GM12878 (cell line): ENCODE measurements around the gene PIEZO2.

Source experiments
- BACH1 ChIP-seq: fragments of 450-650 bp; IDR thresholded peaks from 2 replicates; pipeline ENCODE4 v1.6.1; 2017; ENCODE audit warnings: mild to moderate bottlenecking, borderline replicate concordance
- EP300 ChIP-seq, 2 experiments: fragments of 150-350 bp in 1 of 2; IDR thresholded peaks; 2 replicates each; pipeline ENCODE4 v1.6.1; 2011 to 2012; ENCODE audit warnings: low read depth in 2 of 2, low read length in 2 of 2, borderline replicate concordance in 1 of 2, improper control_type of control experiment in 1 of 2, inconsistent platforms in 1 of 2; ENCODE audit not compliant: control insufficient read depth in 1 of 2
- EZH2 ChIP-seq: IDR thresholded peaks from 2 replicates; pipeline ENCODE4 v1.6.1; 2012; ENCODE audit warnings: low read depth, mild to moderate bottlenecking, control low read depth, inconsistent platforms, low read length, borderline replicate concordance; ENCODE audit not compliant: control insufficient read depth
- KDM1A ChIP-seq: fragments of 200-600 bp; sonication (generic); IDR thresholded peaks from 2 replicates; pipeline ENCODE4 v1.6.1; 2016; ENCODE audit warnings: borderline replicate concordance
- NFIC ChIP-seq: IDR thresholded peaks from 2 replicates; pipeline ENCODE4 v1.6.1; 2012; ENCODE audit warnings: low read depth, mild to moderate bottlenecking, inconsistent platforms, low read length, moderate library complexity
- RAD21 ChIP-seq: IDR thresholded peaks from 2 replicates; pipeline ENCODE4 v1.6.1; 2011; ENCODE audit warnings: mild to moderate bottlenecking, low read depth, low read length, moderate library complexity; ENCODE audit not compliant: insufficient read depth
- TAF1 ChIP-seq: IDR thresholded peaks from 2 replicates; pipeline ENCODE4 v1.6.1; 2011; ENCODE audit warnings: mild to moderate bottlenecking, low read depth, low read length, borderline replicate concordance
- TCF12 ChIP-seq: IDR thresholded peaks from 2 replicates; pipeline ENCODE4 v1.6.1; 2011; ENCODE audit warnings: low read depth, mild to moderate bottlenecking, low read length
- TF ChIP-seq, protein P1 (sequence below), 3 experiments: IDR thresholded peaks in 2 of 3; conservative IDR thresholded peaks in 1 of 3; 2 replicates each; pipeline ENCODE4 v1.5.1; 2011; ENCODE audit warnings: low read depth in 3 of 3, low read length in 3 of 3, mild to moderate bottlenecking in 3 of 3, control low read depth in 2 of 3, moderate library complexity in 2 of 3, inconsistent platforms in 1 of 3, mixed read lengths in 1 of 3; ENCODE audit not compliant: control insufficient read depth in 2 of 3, insufficient read depth in 1 of 3; ENCODE audit errors: extremely low read depth in 1 of 3
- TF ChIP-seq, protein P2 (sequence below): IDR thresholded peaks from 2 replicates; pipeline ENCODE4 v1.6.1; 2011; ENCODE audit warnings: mild to moderate bottlenecking, low read depth, low read length, moderate library complexity; ENCODE audit not compliant: insufficient replicate concordance
- TF ChIP-seq, protein P3 (sequence below): fragments of 450-650 bp; IDR thresholded peaks from 2 replicates; pipeline ENCODE4 v1.6.1; 2017; ENCODE audit warnings: mild to moderate bottlenecking, low read depth, inconsistent platforms; ENCODE audit not compliant: poor library complexity, severe bottlenecking
- TF ChIP-seq, protein P4 (sequence below): IDR thresholded peaks from 2 replicates; pipeline ENCODE4 v1.6.1; 2012; ENCODE audit warnings: low read length, inconsistent platforms

DNA sequence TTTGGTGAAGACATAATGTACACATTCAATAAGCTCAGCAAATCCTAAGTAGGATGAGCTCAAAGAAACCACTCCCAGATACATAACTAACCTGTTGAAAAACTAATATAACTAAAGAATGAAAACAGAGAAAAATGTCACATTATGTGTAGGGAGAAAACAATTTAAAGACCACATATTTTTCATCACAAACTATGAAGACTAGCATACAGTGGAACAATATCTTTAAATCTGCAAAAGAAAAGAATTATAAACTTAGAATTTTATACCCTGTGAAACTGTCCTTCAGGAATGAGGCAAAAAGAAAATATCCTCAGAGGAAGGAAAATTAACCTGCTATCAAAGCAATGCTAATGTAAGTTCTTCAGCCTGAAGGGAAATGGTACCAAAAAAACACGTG, 151.5 kb downstream of the PIEZO2 start:
- TF ChIP-seq NFIC = no peak
- TF ChIP-seq, protein P1, sequence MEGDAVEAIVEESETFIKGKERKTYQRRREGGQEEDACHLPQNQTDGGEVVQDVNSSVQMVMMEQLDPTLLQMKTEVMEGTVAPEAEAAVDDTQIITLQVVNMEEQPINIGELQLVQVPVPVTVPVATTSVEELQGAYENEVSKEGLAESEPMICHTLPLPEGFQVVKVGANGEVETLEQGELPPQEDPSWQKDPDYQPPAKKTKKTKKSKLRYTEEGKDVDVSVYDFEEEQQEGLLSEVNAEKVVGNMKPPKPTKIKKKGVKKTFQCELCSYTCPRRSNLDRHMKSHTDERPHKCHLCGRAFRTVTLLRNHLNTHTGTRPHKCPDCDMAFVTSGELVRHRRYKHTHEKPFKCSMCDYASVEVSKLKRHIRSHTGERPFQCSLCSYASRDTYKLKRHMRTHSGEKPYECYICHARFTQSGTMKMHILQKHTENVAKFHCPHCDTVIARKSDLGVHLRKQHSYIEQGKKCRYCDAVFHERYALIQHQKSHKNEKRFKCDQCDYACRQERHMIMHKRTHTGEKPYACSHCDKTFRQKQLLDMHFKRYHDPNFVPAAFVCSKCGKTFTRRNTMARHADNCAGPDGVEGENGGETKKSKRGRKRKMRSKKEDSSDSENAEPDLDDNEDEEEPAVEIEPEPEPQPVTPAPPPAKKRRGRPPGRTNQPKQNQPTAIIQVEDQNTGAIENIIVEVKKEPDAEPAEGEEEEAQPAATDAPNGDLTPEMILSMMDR (IDR thresholded peaks at IDR 0.05 in 2 of 3, conservative IDR thresholded peaks at IDR 0.05 in 1 of 3; ENCODE audit: control insufficient read depth in 2 of 3, extremely low read depth in 1 of 3, insufficient read depth in 1 of 3, low read depth in 3 of 3, low read length in 3 of 3) = no peak
- no peak for TF ChIP-seq RAD21
- TF ChIP-seq, protein P2, sequence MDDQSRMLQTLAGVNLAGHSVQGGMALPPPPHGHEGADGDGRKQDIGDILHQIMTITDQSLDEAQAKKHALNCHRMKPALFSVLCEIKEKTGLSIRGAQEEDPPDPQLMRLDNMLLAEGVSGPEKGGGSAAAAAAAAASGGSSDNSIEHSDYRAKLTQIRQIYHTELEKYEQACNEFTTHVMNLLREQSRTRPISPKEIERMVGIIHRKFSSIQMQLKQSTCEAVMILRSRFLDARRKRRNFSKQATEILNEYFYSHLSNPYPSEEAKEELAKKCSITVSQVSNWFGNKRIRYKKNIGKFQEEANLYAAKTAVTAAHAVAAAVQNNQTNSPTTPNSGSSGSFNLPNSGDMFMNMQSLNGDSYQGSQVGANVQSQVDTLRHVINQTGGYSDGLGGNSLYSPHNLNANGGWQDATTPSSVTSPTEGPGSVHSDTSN = no peak
- no peak for TF ChIP-seq KDM1A
- TF ChIP-seq EP300 (IDR thresholded peaks at IDR 0.05; ENCODE audit: borderline replicate concordance in 1 of 2, control insufficient read depth in 1 of 2, low read depth in 2 of 2, low read length in 2 of 2) = no peak
- TF ChIP-seq, protein P3, sequence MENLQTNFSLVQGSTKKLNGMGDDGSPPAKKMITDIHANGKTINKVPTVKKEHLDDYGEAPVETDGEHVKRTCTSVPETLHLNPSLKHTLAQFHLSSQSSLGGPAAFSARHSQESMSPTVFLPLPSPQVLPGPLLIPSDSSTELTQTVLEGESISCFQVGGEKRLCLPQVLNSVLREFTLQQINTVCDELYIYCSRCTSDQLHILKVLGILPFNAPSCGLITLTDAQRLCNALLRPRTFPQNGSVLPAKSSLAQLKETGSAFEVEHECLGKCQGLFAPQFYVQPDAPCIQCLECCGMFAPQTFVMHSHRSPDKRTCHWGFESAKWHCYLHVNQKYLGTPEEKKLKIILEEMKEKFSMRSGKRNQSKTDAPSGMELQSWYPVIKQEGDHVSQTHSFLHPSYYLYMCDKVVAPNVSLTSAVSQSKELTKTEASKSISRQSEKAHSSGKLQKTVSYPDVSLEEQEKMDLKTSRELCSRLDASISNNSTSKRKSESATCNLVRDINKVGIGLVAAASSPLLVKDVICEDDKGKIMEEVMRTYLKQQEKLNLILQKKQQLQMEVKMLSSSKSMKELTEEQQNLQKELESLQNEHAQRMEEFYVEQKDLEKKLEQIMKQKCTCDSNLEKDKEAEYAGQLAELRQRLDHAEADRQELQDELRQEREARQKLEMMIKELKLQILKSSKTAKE = no peak
- no peak for TF ChIP-seq BACH1
- no peak for TF ChIP-seq TAF1
- TF ChIP-seq TCF12 = no peak
- TF ChIP-seq, protein P4, sequence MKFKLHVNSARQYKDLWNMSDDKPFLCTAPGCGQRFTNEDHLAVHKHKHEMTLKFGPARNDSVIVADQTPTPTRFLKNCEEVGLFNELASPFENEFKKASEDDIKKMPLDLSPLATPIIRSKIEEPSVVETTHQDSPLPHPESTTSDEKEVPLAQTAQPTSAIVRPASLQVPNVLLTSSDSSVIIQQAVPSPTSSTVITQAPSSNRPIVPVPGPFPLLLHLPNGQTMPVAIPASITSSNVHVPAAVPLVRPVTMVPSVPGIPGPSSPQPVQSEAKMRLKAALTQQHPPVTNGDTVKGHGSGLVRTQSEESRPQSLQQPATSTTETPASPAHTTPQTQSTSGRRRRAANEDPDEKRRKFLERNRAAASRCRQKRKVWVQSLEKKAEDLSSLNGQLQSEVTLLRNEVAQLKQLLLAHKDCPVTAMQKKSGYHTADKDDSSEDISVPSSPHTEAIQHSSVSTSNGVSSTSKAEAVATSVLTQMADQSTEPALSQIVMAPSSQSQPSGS = no peak
- no peak for TF ChIP-seq EZH2
